ENCODE data around the gene C6orf52. TPM values are rescaled to one million over a fixed set of nuclear protein-coding genes. Genes with fewer than 3 reads are reported as not detected.
A peak's percentile ranks its signal among the peaks of the same experiment; 100 is the strongest.

The C6orf52 gene
- total and polyA plus RNA-seq, 2 of the 13 experiments (the other 11 are each of a cell fraction or from before 2014, with no cell fraction given) = 0.50 to 0.53 TPM

DNA sequence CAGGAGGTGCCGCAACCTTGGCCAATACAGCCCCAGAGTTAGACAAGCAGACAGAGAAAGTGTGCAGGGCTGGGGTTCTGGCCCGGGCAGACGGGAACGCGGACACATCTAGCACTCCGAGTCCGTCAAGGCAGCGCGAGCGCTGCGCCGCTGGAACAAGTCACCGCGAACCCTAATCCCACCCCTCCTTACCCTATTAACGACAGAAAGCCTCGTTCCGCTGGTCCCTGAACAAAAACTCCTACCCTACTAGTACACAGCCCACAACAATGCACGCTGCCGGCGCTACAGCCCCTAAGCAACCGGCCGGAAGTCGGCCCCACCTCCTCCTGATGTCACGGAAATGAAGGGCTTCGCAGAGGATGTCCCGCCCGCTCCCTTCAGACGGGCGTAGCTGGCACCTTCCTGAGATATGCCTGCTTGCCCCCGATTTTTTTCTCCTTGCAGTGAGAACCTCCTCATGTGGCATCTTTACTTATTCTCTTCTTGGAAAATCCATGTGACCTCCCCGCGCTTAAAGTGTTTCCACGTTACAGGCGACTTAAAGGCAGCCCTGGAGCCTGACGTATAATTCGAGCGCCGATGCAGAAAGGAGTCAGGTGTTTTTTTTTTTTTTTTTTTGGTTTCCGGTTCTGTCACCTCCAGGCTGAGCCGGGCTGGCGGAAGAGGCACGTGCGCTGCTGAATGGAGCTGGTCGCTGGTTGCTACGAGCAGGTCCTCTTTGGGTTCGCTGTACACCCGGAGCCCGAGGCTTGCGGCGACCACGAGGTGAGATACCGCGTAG, at the start of gene C6orf52, which contains the start of gene PAK1IP1 (continued):
- TF ChIP-seq ZFX (CRISPR knock-in tag; IDR thresholded peaks at IDR 0.05; ENCODE audit: low read depth) (peak; percentile 86), SMAD1 (CRISPR knock-in tag; IDR thresholded peaks at IDR 0.05; ENCODE audit: borderline replicate concordance, low read depth) (peak; percentile 97), ZNF296 (CRISPR knock-in tag; conservative IDR thresholded peaks at IDR 0.05) (no peak), ZNF317 (CRISPR knock-in tag; IDR thresholded peaks at IDR 0.05) (peak; percentile 74), RFX5 (IDR thresholded peaks at IDR 0.05; ENCODE audit: low read depth, low read length) (0 out of 2 replicates have a peak, but pooled peaks have one; percentile 3), ZNF3 (CRISPR knock-in tag; IDR thresholded peaks at IDR 0.05) (no peak), ZNF761 (CRISPR knock-in tag; conservative IDR thresholded peaks at IDR 0.05) (no peak), SNAPC2 (CRISPR knock-in tag; IDR thresholded peaks at IDR 0.05) (peak; percentile 74; the same call in 1 of the 2 replicates), MEF2D (CRISPR knock-in tag; IDR thresholded peaks at IDR 0.05) (0 out of 2 replicates have a peak, but pooled peaks have one; percentile 36), EHMT2 (IDR thresholded peaks at IDR 0.05; ENCODE audit: borderline replicate concordance, low read depth, low read length) (no peak), ZNF883 (CRISPR knock-in tag; IDR thresholded peaks at IDR 0.05; ENCODE audit: not compliant biosample characterization) (no peak), REPIN1 (CRISPR knock-in tag; IDR thresholded peaks at IDR 0.05; ENCODE audit: borderline replicate concordance, low read depth) (peak; percentile 97), PAX8 (CRISPR knock-in tag; IDR thresholded peaks at IDR 0.05; ENCODE audit: borderline replicate concordance) (no peak), ELF4 (CRISPR knock-in tag; IDR thresholded peaks at IDR 0.05; ENCODE audit: borderline replicate concordance) (peak; percentile 54; the same call in 1 of the 2 replicates), ZNF274 (CRISPR knock-in tag; IDR thresholded peaks at IDR 0.05) (no peak; the same call in 1 of the 2 replicates), MAF1 (CRISPR knock-in tag; IDR thresholded peaks at IDR 0.05; ENCODE audit: borderline replicate concordance) (0 out of 2 replicates have a peak, but pooled peaks have one; percentile 69), GFI1 (CRISPR knock-in tag; IDR thresholded peaks at IDR 0.05; ENCODE audit: borderline replicate concordance) (peak; percentile 72; the same call in 1 of the 2 replicates), ZNF143 (CRISPR knock-in tag; IDR thresholded peaks at IDR 0.05) (peak; percentile 65), ZNF550 (CRISPR knock-in tag; IDR thresholded peaks at IDR 0.05; ENCODE audit: borderline replicate concordance) (no peak)
- TF ChIP-seq, protein P1, sequence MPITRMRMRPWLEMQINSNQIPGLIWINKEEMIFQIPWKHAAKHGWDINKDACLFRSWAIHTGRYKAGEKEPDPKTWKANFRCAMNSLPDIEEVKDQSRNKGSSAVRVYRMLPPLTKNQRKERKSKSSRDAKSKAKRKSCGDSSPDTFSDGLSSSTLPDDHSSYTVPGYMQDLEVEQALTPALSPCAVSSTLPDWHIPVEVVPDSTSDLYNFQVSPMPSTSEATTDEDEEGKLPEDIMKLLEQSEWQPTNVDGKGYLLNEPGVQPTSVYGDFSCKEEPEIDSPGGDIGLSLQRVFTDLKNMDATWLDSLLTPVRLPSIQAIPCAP (CRISPR knock-in tag; IDR thresholded peaks at IDR 0.05; ENCODE audit: low read depth) = no peak
- TF ChIP-seq, protein P2, sequence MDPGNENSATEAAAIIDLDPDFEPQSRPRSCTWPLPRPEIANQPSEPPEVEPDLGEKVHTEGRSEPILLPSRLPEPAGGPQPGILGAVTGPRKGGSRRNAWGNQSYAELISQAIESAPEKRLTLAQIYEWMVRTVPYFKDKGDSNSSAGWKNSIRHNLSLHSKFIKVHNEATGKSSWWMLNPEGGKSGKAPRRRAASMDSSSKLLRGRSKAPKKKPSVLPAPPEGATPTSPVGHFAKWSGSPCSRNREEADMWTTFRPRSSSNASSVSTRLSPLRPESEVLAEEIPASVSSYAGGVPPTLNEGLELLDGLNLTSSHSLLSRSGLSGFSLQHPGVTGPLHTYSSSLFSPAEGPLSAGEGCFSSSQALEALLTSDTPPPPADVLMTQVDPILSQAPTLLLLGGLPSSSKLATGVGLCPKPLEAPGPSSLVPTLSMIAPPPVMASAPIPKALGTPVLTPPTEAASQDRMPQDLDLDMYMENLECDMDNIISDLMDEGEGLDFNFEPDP (CRISPR knock-in tag; conservative IDR thresholded peaks at IDR 0.05) = no peak
- TF ChIP-seq, protein P3, sequence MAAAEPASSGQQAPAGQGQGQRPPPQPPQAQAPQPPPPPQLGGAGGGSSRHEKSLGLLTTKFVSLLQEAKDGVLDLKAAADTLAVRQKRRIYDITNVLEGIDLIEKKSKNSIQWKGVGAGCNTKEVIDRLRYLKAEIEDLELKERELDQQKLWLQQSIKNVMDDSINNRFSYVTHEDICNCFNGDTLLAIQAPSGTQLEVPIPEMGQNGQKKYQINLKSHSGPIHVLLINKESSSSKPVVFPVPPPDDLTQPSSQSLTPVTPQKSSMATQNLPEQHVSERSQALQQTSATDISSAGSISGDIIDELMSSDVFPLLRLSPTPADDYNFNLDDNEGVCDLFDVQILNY (CRISPR knock-in tag; conservative IDR thresholded peaks at IDR 0.05) = no peak
- TF ChIP-seq, protein P4, sequence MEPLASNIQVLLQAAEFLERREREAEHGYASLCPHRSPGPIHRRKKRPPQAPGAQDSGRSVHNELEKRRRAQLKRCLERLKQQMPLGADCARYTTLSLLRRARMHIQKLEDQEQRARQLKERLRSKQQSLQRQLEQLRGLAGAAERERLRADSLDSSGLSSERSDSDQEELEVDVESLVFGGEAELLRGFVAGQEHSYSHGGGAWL (CRISPR knock-in tag; IDR thresholded peaks at IDR 0.05) = peak; percentile 93; the same call in 1 of the 2 replicates
